Testis (tissue), 3 donors: ENCODE measurements around the gene HMMR. TPM values are rescaled to one million over a fixed set of nuclear protein-coding genes. Genes with fewer than 3 reads are reported as not detected.

Experiments used
- DNase-seq: peaks from one replicate; pipeline ENCODE4 v3.0.0-alpha.2; 2019
- H3K27ac ChIP-seq, 2 donors: fragments of 200-600 bp; sonication (generic); one replicate each; pipeline ENCODE4 v1.5.1; 2019
- H3K27me3 ChIP-seq: fragments of 200-600 bp; sonication (generic); one replicate; pipeline ENCODE4 v1.5.1; 2019
- H3K36me3 ChIP-seq: fragments of 200-600 bp; sonication (generic); one replicate; pipeline ENCODE4 v1.5.1; 2017; ENCODE audit warnings: low read depth; ENCODE audit errors: missing control alignments
- H3K4me1 ChIP-seq: fragments of 200-600 bp; sonication (generic); one replicate; pipeline ENCODE4 v1.5.1; 2019
- H3K4me3 ChIP-seq, 2 donors: fragments of 200-600 bp; sonication (generic); one replicate each; pipeline ENCODE4 v1.5.1; 2017 to 2019
- H3K9me3 ChIP-seq: fragments of 200-600 bp; sonication (generic); one replicate; pipeline ENCODE4 v1.5.1; 2017
- POLR2A ChIP-seq: fragments of 450-650 bp; IDR thresholded peaks from one replicate; pipeline ENCODE4 v1.6.1; 2017; ENCODE audit warnings: antibody characterized with exemption, mild to moderate bottlenecking, moderate library complexity
- WGBS, 2 donors: methylation state at CpG; one replicate each; pipeline ENCODE4 v1.1.5; 2018; 5-methylcytosine and 5-hydroxymethylcytosine counted together
- intact Hi-C: fragments of 100-400 bp; cut with DNase I; formaldehyde crosslinking; loops from one replicate; pipeline ENCODE4 v1.15.1; 2023; ENCODE audit warnings: low total_unique reads
- polyA plus RNA-seq: library from polyadenylated mRNA; stranded (reverse); fragments of 350-450 nt; fragmentation: Illumina TruSeq; extraction: RNeasy Lipid Tissue Mini Kit (QIAGEN cat#74804); gene quantifications from one replicate; pipeline ENCODE4 v1.2.3, GENCODE V29; 2014; ENCODE audit warnings: low read depth, low replicate concordance; ENCODE audit not compliant: insufficient read depth
- total RNA-seq, 2 donors: library from RNA; depleted of rRNA; stranded (reverse); fragments of >200 nt; gene quantifications; one replicate each; pipeline ENCODE4 v1.2.3, GENCODE V29; 2016
- TF ChIP-seq, protein P1 (sequence below), 3 experiments: fragments of 450-650 bp in 2 of 3; fragments of 200-600 bp in 1 of 3; sonication (generic) in 1 of 3; IDR thresholded peaks; one replicate each; pipeline ENCODE4 v1.5.1; 2016 to 2019; ENCODE audit warnings: antibody characterized with exemption in 3 of 3, mild to moderate bottlenecking in 2 of 3, moderate library complexity in 1 of 3

Gene HMMR
- total and polyA plus RNA-seq, 3 donors from 2014 or later: 11.5 to 20.9 (median 14.5) TPM

DNA sequence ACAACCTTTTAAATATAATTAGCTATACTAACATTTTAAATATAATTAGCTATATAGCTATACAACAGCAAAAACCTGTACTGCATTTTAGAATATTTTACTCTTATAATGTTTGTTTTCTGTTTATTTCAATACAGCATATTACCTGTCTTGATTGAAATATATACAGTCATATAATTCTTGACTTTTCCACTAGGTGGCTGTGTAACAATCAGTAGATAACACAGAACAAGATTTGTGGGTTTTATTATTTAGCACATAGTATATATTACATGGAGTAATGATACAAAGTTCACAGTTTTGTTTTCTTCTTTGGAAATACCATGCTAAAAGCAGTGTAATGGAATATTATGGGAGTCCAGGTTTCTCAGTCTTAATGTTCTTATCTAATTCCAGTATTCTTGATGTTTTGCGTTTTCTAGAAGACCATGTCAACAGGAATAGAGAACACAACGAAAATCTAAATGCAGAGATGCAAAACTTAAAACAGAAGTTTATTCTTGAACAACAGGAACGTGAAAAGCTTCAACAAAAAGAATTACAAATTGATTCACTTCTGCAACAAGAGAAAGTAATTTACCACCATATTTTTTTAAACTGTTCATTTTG is 13.3 kb downstream of the HMMR start:
- no peaks in the 10 kb centered on the region for H3K4me1 ChIP-seq

DNA sequence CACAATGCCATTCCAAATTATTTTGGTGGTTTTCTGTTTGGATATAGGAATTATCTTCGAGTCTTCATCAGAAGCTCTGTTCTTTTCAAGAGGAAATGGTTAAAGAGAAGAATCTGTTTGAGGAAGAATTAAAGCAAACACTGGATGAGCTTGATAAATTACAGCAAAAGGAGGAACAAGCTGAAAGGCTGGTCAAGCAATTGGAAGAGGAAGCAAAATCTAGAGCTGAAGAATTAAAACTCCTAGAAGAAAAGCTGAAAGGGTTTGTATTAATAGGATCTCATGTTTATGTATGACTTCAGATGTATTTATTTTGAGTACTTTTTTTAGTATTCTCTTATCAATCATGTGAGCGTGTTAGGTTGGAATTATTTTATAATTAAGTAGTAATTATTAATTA is 15.0 kb downstream of the HMMR start:
- no peak overlapping the region for H3K27ac ChIP-seq
- intact Hi-C loops: no loop called here
- TF ChIP-seq POLR2A: no peak
- TF ChIP-seq, protein P1, sequence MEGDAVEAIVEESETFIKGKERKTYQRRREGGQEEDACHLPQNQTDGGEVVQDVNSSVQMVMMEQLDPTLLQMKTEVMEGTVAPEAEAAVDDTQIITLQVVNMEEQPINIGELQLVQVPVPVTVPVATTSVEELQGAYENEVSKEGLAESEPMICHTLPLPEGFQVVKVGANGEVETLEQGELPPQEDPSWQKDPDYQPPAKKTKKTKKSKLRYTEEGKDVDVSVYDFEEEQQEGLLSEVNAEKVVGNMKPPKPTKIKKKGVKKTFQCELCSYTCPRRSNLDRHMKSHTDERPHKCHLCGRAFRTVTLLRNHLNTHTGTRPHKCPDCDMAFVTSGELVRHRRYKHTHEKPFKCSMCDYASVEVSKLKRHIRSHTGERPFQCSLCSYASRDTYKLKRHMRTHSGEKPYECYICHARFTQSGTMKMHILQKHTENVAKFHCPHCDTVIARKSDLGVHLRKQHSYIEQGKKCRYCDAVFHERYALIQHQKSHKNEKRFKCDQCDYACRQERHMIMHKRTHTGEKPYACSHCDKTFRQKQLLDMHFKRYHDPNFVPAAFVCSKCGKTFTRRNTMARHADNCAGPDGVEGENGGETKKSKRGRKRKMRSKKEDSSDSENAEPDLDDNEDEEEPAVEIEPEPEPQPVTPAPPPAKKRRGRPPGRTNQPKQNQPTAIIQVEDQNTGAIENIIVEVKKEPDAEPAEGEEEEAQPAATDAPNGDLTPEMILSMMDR (IDR thresholded peaks at IDR 0.05): no peak
- no peaks in the 10 kb centered on the region for H3K9me3 ChIP-seq
- DNase-seq: no peak
- no peak overlapping the region for H3K4me3 ChIP-seq
- WGBS, 2 donors: 94 to 95% methylated on average over 2 of the region's 2 CpGs
- H3K4me1 ChIP-seq: no peaks in the 10 kb centered on the region
- no peaks in the 10 kb centered on the region for H3K36me3 ChIP-seq
- H3K27me3 ChIP-seq: no peaks in the 10 kb centered on the region

More for the DNA sequence above, 13.3 kb downstream of the HMMR start:
- no peak for DNase-seq
- WGBS, 2 donors: 78 to 85% methylated on average over 3 of the region's 3 CpGs
- Histone ChIP-seq H3K9me3 (no peaks in the 10 kb centered on the region), H3K36me3 (no peaks in the 10 kb centered on the region), H3K27ac (no peak overlapping the region), H3K27me3 (no peaks in the 10 kb centered on the region), H3K4me3 (no peak overlapping the region)
- intact Hi-C loops: no loop called here
- TF ChIP-seq, protein P1 (IDR thresholded peaks at IDR 0.05): peak in 2 of 3 experiments; percentile 4 to 56
- TF ChIP-seq POLR2A: no peak

DNA sequence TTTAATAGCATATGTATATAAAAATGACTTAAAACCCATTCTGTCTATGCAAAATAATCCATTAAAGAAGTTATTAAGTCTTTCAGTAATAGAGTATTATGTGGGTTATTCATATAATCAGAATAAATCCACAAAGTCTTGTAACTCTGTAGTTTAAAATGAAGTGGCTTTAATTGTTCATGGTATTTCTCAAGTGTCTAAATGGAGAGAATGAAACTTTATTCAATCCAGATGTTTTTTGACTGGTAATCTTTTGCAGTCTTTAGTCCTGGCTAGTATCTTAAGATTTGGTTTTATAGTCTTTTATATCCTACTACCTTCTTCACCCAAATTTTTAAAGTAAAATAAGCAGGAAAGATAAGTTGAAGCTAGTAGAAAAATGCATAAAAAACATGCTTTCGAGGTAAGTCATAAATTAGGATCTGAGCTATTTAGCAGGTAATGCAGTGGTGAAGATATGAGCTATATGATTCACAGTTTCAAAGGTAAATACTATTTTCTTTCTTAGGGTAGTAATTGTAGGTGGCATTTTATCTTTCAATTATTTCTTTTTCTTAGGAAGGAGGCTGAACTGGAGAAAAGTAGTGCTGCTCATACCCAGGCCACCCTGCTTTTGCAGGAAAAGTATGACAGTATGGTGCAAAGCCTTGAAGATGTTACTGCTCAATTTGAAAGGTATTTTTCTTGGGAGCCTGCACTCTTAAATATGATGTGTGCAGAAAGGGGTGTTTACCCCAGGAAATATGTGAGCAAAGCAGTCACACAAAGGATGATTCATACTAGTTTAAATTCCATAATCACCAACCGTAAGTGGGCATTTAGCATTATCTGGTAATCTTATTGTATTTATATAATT is 17.9 kb downstream of the HMMR start:
- H3K4me3 ChIP-seq: no peak overlapping the region
- no peak for TF ChIP-seq POLR2A
- TF ChIP-seq, protein P1 (IDR thresholded peaks at IDR 0.05): no peak
- intact Hi-C loops: no loop called here
- no peak overlapping the region for H3K27ac ChIP-seq
- WGBS, 2 donors: 97 to 99% methylated on average over 2 of the region's 2 CpGs
- no peaks in the 10 kb centered on the region for H3K27me3 ChIP-seq
- no peak for DNase-seq
- no peaks in the 10 kb centered on the region for H3K4me1 ChIP-seq
- no peaks in the 10 kb centered on the region for H3K36me3 ChIP-seq
- H3K9me3 ChIP-seq: no peaks in the 10 kb centered on the region

DNA sequence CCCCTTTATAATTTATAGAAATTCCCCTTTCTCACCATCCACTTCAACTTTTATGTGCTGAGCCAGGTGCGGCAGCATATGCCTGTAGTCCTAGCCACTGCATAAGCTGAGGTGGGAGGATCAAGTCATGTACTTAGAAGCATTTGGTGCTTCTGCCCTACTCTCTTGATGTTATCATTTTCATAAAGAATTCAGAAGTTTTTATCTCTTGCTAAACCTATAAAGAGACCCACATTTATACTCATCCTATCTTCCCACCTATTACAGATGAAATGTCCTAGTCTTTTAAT is 18.5 kb downstream of the HMMR start:
- intact Hi-C loops: no loop called here
- Histone ChIP-seq H3K4me3 (no peak overlapping the region), H3K27ac (no peak overlapping the region), H3K4me1 (no peaks in the 10 kb centered on the region), H3K9me3 (no peaks in the 10 kb centered on the region), H3K36me3 (no peaks in the 10 kb centered on the region), H3K27me3 (no peaks in the 10 kb centered on the region)
- no peak for DNase-seq
- 95 to 100% methylated on average over 1 of the region's 1 CpG for WGBS, 2 donors
- TF ChIP-seq, protein P1 (IDR thresholded peaks at IDR 0.05): no peak
- no peak for TF ChIP-seq POLR2A
